ENCODE data around the gene AEBP1.

AEBP1 gene

DNA sequence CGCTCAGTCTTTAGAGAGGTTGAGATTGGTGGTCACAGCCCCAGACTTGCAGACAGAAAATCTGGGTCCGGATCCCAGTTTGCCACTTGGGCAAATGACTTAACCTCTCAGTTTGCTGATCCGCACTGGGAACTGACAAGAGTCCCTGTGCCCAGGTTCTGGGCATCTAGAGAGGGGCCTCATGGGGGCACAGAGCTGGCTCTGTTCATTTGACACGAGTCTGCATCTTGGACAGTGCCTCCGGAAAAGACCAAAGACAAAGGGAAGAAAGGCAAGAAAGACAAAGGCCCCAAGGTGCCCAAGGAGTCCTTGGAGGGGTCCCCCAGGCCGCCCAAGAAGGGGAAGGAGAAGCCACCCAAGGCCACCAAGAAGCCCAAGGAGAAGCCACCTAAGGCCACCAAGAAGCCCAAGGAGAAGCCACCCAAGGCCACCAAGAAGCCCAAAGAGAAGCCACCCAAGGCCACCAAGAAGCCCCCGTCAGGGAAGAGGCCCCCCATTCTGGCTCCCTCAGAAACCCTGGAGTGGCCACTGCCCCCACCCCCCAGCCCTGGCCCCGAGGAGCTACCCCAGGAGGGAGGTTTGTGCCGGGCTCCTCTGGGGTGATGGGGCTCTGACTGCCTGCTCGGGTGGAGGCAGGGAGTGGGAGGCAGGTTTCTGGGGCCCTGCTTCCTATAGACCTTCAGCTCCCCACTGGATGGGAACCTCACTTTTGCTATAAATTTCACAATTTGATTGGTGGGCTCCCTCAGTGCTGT, 2.3 kb downstream of the AEBP1 start:
- no peak for DNase-seq

GRCh38 chr7:44107116-44107960, 3.2 kb downstream of the AEBP1 start:
- no peak for DNase-seq

DNA sequence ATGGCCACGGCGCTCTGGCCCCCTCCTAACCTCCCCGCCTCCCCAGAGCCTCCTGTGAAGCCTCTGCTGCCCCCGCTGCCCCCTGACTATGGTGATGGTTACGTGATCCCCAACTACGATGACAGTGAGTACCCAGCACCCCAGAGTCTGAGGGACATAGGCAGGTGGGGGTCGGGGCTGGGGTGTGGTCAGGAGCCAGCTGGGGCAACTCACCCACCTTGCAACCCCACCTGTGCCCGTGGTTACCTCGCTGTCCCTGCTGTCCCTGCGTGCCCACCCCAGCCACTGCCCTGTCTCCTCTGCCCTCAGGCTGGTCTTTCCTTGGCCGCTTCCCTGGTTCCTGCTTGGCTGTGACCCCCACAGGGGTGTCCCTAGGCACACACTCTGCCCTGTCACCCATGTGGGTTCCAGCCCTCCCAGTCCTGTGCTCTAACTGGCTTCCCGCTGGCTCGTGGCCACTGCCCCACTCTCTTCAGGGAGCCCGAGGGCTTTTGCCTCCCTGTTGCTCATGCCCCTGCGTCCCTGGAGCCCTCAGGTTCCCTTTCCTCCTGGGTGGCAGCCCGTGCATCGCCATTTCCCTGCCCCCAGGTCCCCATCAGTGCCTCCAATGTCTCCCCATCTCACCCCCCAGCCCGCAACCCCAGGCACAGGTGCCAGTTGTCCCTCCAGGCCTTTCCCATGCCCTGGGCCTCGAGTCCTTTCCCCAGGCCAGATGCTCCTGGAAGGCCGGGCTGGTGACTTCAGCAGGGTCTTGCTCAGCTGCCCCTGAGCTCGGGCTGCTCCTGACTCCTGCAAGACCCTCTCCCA, 4.0 kb downstream of the AEBP1 start:
- DNase-seq, result no peak

- DNase-seq, result no peak
Observed at GRCh38 chr7:44108768-44109750, 4.9 kb downstream of the AEBP1 start.

GRCh38 chr7:44109991-44110390, 5.8 kb downstream of the AEBP1 start:
- no peak for DNase-seq

DNA sequence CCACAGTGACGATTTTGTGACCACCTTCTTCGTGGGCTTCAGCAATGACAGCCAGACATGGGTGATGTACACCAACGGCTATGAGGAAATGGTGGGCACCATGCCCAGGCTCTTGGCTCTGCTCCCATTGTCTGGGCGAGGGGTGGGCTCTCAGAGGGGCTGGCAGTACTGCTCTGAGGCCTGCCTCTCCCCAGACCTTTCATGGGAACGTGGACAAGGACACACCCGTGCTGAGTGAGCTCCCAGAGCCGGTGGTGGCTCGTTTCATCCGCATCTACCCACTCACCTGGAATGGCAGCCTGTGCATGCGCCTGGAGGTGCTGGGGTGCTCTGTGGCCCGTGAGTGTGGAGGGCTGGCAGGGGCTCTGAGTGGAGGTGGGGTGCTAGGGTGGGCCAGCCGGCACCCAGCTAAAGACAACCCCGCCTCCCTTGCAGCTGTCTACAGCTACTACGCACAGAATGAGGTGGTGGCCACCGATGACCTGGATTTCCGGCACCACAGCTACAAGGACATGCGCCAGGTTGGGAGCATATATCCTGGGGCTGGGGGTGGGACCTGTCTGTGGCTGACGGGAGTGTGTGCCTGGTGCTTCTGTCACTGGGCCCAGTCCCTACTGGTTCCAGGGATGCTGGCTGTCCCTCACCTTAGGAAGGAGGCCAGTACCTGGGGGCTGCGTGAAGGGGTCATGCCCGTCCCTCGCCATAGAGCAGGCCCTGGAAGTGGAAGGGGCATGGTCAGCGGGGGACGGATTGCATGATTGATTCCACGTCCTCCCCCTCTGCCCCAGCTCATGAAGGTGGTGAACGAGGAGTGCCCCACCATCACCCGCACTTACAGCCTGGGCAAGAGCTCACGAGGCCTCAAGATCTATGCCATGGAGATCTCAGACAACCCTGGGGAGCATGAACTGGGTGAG, 6.8 kb downstream of the AEBP1 start:
- no peak for DNase-seq

DNA sequence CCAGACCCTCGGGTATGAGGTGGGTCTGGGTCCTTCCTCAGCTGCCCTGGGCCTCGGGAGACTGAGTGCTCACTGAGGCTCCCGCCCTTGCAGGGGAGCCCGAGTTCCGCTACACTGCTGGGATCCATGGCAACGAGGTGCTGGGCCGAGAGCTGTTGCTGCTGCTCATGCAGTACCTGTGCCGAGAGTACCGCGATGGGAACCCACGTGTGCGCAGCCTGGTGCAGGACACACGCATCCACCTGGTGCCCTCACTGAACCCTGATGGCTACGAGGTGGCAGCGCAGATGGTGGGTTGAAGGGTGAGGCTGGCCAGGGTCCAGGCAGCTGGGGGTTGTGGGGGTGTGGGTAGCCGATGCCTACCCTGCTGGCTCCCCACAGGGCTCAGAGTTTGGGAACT, 7.6 kb downstream of the AEBP1 start:
- no peak for DNase-seq

GRCh38 chr7:44112231-44112996, 8.3 kb downstream of the AEBP1 start:
- no peak for DNase-seq

DNA sequence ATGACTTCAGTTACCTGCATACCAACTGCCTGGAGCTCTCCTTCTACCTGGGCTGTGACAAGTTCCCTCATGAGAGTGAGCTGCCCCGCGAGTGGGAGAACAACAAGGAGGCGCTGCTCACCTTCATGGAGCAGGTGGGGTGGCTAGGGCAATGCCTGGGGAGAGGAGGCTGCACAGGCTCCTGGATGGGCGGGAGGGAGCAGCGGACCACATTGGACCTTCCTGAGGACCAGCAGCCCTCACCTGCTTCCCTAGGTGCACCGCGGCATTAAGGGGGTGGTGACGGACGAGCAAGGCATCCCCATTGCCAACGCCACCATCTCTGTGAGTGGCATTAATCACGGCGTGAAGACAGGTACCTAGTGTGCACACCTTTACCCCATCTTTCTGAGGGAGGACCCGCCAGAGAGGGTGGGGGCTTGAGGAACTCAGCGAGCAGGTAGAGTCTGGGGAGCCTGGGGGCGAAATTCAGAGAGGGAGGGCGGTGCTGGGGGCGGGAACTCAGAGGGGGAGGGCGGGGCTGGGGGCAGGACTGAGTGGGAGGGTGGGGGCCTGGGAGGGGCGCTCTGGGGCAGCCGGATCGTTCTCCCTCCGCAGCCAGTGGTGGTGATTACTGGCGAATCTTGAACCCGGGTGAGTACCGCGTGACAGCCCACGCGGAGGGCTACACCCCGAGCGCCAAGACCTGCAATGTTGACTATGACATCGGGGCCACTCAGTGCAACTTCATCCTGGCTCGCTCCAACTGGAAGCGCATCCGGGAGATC, 9.0 kb downstream of the AEBP1 start:
- no peak for DNase-seq

DNA sequence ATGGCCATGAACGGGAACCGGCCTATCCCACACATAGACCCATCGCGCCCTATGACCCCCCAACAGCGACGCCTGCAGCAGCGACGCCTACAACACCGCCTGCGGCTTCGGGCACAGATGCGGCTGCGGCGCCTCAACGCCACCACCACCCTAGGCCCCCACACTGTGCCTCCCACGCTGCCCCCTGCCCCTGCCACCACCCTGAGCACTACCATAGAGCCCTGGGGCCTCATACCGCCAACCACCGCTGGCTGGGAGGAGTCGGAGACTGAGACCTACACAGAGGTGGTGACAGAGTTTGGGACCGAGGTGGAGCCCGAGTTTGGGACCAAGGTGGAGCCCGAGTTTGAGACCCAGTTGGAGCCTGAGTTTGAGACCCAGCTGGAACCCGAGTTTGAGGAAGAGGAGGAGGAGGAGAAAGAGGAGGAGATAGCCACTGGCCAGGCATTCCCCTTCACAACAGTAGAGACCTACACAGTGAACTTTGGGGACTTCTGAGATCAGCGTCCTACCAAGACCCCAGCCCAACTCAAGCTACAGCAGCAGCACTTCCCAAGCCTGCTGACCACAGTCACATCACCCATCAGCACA, 9.7 kb downstream of the AEBP1 start:
- DNase-seq, result no peak

DNA sequence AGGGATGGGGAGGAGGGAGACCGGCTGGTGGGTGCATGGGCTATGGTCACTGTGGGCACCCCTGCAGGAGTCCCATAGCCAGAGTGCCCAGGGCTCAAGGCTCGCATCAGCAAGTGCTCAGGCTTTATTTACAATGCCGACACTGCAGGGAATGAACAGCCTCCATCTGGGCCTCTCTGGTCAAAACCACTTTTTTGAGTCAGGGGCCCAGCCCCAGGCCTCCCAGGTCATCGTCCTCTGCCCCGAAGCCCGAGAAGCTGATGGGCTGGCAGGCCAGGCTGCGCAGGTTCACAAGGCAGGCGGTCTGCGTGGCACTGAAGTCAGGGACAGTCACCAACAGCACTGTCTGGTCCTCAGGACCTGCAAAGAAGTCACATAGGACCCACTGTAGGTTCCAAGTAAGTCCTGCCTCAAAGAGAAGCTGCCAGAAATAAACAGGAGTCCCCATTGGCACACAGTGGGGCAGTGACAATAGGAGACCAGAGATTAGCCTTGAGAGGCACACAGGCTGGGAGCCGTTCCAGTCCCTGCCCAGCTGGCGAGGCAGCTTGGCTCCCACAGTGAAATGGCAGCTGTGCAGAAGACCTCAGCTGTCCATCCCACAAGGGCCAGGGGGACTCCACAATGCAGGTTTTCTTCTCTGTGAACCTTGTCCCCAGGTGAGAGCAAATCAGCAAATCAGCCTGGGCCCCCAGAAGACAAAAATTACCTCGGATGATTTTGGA, 10.6 kb downstream of the AEBP1 start:
- DNase-seq, result no peak

GRCh38 chr7:44116087-44116788, 12.1 kb downstream of the AEBP1 start:
- DNase-seq, result no peak

GRCh38 chr7:44116789-44117666, 12.9 kb downstream of the AEBP1 start:
- DNase-seq, result no peak

DNA sequence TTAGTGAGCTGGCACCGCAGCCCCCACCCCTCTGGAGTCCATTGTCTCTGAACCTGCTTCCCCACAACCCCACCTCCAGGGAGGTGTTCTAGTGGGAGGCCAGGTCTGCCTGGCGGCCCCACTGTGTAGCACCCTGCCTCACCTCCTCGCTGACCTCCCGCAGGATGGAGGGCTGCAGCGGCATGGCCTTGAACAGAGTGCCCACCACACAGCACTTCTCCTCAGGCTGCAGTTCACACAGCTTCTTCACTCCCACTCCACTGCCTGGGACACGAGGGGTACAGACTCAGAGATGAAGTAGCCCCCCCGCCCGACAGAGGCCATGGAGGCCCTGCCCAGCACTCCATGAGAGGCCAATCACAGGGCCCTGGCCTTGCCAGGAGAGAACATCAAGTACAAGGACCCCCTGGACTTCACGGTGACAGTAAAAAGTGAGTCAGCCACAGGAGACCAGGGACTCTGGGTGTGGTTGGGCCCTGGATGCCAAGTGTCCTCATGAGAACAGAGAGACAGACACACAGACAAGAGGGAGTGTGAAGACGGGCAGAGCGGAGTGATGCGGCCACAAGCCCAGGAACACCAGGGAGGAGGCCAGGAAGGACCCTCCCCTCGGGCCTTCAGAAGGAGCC, 13.8 kb downstream of the AEBP1 start:
- no peak for DNase-seq

DNA sequence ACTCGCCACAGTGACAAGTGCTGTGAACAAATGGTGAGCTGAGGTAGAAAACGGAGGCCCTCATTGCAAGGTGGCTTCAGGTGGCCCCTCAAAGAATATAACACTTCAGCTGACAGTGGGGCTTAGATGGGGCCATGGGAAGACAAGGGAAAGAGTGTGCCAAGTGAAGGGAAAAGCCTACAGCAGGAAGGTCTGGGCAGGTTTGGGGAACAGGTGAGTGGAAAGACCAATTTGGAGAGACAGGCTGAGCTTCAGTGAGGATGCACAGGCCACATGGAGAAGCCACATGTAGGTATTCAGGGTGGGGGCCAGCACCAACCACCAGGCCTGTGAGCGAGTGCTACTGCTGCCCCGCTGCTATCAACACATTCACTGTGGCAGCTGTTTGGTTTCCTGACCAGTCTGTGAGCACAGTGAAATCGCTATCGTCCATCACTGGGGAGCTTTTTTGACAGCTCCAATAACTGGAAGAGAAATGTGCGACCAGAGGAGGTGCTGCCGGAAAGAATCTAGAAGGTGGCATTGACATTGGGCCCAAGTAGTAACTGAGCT, 15.8 kb downstream of the AEBP1 start:
- no peak for DNase-seq

DNA sequence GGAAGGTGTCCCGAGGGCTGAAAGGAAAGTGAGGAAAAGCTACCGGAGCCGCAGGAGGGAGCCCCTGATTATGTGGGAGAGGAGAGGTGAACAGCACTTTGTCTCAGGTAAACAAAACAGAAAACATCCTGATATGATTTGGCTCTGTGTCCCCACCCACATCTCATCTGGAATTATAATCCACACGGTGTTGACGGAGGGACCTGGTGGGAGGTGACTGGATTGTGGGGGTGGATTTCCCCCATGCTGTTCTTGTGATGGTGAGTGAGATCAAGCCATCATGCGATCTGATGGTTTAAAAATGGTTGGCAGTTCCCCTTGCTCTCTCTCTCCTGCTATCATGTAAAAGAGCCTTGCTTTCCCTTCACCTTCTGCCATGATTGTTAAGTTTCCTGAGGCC, 16.2 kb downstream of the AEBP1 start:
- no peak for DNase-seq

Data from CD4-positive, alpha-beta T cell treated with Interleukin-4 for 1 hour (primary cell).